Stimulated activated CD8-positive, alpha-beta memory T cell treated with anti-CD3 and anti-CD28 coated beads, Interleukin-12 subunit alpha, Interleukin-12 subunit beta, amount 100 ng/mL, for 1 hour (primary cell): ENCODE measurements around the gene SLC66A2.
"Not testable (repeated sequence)": the region's sequence is repeated elsewhere in the genome, so short reads cannot be mapped to it uniquely, and the experiment has no call there.

ENCODE experiments used
- DNase-seq: peaks from one replicate; pipeline ENCODE4 v3.0.0-alpha.2; 2020; ENCODE audit warnings: low read depth

SLC66A2 gene

DNA sequence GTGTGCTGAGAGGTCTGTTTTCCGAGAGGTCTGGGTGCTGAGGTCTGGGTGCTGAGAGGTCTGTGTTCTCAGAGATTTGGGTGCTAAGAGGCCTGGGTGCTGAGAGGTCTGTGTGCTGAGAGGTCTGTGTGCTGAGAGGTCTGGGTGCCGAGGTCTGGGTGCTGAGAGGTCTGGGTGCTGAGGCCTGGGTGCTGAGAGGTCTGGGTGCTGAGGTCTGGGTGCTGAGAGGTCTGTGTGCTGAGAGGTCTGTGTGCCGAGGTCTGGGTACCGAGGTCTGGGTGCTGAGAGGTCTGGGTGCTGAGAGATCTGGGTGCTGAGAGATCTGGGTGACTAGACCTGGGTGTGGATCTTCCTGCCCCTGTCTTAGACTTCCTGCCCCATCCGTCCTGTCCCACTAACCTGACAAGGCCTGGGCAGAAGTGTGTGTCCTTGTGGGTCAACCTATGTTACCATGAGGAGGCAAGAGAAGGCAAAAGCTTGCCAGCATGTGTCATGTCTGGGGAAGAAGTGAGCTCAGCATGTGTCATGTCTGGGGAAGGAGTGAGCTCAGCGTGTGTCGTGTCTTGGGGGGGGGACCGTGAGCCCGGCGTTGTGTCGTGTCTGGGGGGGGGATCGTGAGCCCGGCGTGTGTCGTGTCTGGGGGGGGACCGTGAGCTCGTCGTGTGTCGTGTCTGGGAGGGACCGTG lies 84.4 kb downstream of the SLC66A2 start:
- no peak for DNase-seq

DNA sequence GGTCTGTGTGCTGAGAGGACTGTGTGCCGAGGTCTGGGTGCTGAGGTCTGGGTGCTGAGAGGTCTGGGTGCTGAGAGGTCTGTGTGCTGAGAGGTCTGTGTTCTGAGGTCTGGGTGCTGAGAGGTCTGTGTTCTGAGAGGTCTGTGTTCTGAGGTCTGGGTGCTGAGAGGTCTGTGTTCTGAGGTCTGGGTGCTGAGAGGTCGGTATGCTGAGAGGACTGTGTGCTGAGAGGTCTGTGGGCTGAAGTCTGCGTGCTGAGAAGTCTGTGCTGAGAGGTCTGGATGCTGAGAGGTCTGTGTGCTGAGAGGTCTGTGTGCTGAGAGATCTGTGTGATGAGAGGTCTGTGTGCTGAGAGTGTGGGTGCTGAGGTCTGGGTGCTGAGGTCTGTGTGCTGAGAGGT lies 85.5 kb downstream of the SLC66A2 start:
- not testable (repeated sequence) for DNase-seq

DNA sequence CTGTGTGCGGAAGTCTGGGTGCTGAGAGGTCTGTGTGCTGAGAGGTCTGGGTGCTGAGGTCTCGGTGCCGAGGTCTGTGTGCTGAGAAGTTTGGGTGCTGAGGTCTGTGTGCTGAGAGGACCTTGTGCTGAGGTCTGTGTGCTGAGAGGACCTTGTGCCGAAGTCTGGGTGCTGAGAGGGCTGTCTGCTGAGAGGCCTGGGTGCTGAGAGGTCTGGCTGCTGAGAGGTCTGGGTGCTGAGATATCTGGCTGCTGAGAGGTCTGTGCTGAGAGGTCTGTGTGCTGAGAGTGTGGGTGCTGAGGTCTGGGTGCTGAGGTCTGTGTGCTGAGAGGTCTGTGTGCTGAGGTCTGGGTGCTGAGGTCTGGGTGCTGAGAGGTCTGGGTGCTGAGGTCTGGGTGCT lies 86.5 kb downstream of the SLC66A2 start:
- not testable (repeated sequence) for DNase-seq

DNA sequence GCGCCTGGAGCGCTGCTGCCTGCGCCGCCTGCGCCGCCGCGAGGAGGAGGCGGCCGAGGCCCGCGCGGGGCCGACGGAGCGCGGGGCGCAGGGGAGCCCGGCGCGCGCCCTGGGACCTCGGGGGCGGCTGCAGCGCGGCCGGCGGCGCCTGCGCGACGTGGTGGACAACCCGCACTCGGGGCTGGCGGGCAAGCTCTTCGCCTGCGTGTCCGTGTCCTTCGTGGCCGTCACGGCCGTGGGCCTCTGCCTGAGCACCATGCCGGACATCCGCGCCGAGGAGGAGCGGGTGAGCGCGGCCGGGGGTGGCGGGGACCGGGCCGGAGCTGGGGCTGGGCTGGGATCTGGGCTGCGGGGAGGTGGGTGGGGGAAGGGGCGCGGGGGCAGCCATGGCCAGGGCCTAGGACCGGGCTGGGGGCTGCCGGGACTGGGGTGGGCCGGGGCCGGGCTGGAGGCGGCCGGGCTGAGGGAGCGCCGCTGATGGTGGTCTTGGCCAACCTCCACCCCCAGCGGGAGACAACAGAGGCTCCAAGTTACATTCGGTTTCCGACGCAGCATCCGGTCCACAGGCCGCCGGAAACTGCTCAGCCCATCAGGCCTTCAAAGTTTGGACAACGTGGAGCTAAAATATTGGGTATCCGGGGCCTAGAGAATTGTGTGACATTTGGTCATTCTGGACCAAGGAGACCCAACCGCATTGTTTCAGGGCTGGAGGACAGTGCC lies 87.3 kb downstream of the SLC66A2 start:
- DNase-seq = no peak

DNA sequence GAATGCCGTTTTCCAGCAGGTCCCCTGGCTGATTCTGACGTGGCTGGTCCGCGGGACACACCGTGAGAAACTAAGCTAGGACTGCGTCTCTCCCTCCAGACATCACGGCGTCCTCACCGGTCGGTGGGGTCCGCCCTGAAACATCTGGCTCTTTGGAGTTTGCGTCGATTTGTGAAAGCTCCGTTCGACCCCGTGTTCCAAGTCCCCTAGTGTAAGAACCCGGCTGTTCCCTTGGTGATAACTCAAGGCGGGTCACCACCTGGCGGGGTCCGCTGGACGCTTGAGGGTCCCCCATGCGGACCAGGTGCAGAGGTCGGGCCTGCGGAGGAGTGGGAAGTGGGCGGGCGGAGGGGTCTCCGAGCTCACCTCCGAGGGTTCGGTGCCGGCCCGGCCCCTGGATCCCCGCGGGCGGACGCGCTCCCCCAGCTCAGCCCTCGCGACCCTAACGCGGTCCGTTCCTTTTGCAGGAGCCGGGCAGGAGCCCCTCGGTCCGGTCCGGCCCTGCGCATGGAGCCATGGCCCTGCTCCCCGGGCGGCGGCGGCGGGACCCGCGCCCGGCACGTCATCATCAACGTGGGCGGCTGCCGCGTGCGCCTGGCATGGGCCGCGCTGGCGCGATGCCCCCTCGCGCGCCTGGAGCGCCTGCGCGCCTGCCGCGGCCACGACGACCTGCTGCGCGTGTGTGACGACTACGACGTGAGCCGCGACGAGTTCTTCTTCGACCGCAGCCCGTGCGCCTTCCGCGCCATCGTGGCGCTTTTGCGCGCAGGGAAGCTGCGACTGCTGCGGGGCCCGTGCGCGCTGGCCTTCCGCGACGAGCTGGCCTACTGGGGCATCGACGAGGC lies 88.1 kb downstream of the SLC66A2 start:
- DNase-seq = no peak

DNA sequence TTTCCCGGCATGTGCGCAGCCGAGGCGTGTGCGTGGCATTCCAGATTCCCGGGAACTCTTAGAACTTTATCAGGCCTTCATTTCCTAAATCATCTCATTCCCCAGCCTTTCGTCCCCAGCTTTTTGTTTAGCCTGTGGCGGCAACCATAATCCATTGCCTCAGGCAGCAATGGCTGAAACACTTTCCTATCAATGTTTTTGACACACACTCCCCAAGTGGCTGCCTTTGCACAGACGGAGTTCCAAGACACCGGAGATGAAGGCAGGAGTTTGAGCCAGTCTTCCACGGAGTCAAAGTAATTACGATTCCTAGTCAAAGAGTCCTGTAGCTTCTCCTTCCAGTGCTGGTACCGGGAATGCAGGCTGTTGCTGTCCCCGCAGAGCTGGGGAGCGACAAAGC lies 88.9 kb downstream of the SLC66A2 start:
- DNase-seq = no peak

DNA sequence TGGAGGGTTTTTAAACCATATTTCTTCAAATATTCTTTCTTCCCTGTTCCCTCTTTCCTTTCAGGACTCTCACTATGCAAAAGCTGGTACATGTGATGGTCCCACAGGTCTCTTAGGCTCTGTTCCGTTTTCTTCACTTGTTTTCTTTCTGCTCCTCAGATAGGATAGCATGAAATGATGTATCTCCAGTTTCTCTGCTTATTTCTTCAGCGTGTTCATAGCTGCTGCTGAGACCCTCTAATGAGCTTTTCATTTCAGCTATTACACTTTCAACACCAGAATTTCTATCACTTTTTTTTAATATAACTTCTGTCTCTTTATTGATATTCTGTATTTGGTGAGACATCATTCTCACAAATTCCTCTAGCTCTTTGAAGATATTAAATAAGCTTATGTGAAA lies 89.8 kb downstream of the SLC66A2 start:
- no peak for DNase-seq

DNA sequence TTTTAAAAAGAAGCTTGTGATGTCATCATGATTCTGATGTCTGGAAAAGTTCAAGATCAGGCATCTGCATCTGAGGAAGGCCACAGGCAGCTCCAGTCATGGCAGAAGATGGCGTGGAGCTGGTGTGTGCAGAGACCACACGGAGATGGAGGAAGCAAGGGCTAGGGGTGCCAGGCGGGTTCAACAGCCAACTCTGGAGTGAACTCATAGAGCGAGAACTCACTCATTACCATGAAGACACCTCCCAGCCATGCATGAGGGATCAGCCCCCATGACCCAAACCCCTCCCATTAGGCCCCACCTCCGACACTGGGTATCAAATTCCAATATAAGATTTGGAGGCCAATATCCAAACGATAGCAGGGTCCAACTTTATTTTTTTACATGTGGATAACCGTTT lies 92.1 kb downstream of the SLC66A2 start:
- DNase-seq = no peak

DNA sequence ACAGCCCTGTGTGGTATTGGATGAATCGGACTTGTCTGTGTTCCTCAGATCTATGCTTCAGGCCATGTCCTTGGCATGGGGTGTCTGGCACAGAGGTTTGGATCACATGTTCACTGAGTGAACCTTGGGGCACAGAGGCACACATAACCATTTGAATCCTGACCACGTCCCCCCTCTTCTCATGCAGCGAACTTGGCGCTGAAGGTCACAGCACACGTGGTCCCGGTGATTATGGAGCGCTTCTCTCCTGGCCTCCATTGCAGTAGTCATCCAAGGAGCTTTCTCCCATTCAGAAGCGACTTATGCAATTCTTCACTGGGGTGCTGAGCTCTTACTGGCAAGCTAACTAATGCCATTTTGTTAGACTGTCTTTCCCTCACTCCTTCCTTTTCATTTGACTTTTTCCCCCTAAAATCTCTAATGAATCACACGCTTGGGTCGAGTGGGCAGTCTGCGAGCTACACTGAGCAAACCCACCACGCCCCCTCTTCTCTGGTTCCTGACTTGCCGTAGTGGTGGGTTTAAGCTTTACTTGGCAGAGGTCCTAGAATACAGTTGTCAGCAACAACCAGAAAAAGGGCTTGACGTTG lies 94.3 kb downstream of the SLC66A2 start:
- DNase-seq = no peak

DNA sequence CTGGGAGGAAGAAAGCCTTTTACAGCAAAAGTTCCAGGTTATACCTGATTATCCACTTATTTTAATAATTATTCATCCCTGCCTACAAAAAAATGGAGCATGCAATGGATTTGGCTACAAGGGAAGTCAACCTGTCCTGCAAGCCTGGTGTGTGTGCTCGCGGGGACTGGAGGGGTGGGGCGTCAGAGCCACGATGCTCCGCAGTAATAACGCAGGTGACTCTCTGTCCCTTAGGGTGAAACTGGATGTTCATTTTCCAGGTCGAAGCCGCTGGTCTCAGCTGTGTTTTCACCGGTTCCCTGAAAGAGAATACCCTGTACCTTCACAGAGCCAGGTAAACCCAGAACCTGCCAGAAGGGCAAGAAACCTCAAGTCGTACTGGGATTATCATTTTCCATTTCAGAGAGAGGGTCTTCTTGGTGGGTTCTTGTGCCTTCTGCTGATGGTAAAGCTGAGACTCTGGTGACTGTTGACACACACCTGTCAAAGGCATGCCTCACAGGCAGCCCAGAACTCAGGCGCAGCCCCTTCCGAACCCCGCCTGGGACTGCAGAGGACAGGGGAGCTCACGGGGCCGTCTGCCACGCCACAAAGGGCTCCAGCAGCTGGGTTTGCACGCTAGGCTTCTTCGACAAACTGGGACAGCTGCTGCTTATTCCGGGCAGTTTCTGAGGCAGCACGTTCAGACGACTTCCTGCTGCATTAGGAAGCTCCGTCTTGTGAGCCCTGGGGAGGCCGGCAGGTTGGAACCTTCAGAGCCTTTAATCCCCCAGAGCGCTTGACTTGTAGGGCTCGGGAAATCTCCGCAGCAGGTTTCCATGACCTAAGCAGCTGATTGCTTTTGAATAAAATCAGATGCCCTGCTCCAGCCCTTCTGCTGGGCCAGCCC lies 95.1 kb downstream of the SLC66A2 start:
- no peak for DNase-seq

DNA sequence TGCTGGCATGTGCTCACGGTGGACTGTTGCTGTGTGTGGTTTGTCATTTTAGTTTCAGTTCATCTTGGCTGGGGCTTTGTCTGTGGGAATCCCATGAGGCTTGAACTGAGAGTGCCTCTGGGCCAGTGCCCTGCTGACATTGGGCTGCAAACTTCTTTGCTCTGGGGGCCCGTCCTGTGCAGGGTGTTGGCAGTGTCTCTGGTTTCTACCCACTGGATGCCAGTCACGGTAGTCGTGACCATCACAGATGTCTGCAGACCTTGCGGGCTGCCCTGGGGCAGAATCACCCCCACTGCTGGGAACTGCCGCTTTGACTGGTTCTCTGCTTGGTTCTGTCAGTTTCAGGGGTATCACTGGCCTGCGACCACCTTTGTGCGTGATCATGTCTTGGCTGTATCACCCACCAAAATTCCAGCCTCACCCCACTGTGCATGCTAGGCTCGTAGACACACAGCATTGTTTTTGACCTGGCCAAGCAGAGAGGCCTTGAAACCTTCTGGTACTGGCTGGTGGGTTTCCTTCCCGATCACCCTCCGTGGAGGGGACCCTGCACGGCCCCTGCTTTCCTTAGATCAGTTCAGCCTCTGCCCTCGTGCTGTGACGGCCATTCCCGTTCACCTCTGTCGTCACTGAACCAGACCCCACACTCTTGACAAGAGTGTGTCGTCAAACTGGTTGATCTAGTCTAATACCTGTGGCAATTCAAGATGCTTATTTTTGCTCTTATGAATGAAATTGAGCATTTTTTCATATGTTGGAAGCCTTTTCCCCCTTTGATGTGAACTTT lies 96.1 kb downstream of the SLC66A2 start:
- no peak for DNase-seq

DNA sequence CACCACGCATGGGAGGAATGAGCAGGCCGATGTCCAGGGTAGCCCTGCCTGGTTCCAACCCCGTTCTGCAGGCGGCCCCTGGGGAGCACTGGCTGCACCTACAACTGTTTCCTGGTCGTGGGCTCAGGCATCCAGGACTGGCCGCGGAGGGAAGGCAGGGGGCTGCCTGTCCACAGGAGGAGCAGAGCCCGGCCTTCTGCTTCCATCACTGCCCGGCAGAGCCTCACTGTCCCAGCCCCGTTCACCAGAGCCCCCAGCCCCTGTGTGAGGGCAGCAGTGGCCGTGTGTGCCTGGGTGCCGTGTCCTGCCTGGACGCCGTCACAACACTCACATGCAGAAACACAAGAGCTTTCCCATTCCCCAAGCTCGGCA lies 97.5 kb downstream of the SLC66A2 start:
- DNase-seq = no peak

DNA sequence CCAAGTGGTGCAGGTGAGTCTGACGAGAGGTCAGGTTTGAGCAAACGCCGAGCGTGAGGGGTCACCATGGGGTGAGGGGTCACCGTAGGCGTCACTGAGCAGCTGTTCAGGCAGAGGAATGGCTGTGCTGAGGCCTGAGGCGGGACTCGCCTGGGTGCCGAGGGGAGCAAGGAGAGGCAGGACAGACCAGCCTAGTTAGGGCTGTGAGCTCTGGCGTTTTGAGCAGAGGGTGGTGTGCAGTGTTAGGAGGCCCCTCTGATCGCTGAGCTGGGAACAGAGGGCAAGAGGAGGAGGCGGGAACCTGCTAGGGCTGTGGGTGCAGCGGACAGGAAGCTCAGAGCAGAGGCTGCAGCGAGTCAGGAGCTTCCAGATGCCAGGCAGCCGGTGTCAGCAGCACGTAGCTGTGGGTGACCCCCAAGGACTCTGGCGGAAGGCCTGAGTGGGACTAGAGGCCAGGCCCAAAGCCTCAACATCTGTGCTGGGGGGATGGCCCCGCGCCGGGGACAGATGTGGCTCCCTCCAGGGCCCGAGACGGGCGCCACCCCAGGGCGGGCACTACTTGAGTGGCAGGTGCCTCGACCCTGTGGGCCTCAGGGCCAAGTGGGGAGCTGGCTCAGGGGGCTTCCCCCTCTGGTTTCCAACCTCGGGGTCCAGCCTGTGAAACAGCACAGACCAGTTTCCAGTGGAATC lies 98.0 kb downstream of the SLC66A2 start:
- no peak for DNase-seq

DNA sequence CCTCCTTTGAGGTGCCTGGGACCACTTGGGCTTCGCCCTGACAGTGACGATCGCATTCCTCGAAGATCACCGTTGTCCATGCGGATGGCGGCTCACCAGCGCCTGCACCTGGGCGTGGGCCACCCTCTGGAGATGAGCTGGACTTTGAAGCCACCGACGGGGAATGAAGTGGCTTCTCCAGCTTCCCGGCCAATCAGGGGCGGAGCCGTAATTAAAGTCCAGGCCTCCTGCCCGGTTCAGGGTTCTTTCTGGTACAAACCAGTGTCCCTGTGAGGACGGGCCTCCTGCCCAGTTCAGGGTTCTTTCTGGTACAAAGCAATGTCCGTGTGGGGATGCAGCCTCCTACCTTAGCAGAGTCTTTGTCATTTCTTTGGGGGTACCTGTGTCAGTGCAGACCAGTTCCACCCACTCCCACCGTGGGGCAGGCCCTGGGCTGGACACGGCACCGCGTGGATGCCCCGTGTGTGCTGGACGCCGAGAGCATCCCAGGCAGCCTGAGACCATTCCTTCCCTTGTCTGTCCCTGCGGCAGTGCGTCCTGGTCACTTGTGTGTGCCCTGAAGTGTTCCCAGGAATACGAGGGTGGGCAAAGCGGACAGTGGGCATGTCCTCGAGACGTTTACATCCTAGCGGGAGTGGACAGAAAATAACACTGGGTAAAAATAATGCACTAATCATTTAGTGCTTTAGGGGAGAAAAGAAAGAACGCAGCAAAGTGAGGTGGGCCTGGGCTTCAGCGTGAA lies 98.7 kb downstream of the SLC66A2 start:
- DNase-seq = no peak
